Left ventricle myocardium superior (tissue), 1 donor: ENCODE data around the gene NUP107. TPM values are rescaled to one million over a fixed set of nuclear protein-coding genes. Genes with fewer than 3 reads are reported as not detected.

ENCODE experiments used
- ATAC-seq: fragments of 200-7000 bp; cut with Tn5 transposase; one replicate; pipeline ENCODE4 v1.9.1; 2020; ENCODE audit warnings: mild to moderate bottlenecking, moderate library complexity
- DNase-seq: peaks from one replicate; pipeline ENCODE4 v3.0.0-alpha.2; 2020
- intact Hi-C: fragments of 100-400 bp; cut with micrococcal nuclease; formaldehyde crosslinking; loops from one replicate; pipeline ENCODE4 v1.11.0; 2022
- total RNA-seq: library from RNA; stranded (reverse); fragmentation: NEBNext Ultra II Directional; extraction: Animal tissue kit (Norgen Biotek cat#: 25700); gene quantifications from one replicate; pipeline ENCODE4 v1.2.1, GENCODE V29; 2021
- donor health status: DM: no; HTN: yes; CAD: no; lungs with severe emphysema.

NUP107 gene
- total RNA-seq, 1 donor from 2014 or later, result 17.2 TPM

DNA sequence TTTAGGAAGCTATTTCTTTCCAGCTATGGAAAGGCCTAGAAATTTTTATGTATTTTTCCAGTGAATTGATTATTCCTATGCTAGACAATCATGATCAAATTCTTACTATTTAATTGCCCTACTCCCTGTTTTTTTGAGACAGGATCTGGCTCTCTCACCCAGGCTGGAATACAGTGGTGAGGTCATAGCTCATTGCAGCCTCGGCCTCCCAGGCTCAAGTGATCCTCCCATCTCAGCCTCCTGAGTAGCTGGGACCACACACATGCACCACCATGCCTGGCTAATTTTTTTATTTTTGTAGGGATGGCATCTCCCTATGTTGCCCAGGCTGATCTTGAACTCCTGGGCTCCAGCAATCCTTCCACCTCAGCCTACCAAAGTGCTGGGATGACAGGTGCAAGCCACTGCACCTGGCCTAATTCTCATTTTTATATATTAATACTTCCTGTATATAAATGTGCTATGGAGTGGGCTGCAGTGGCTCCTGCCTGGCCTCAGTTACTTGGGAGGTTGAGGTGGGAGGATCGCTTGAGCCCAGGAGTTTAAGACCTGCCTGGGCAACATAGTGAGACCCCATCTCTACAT, 105.2 kb downstream of the NUP107 start:
- intact Hi-C loops, result no loop called here
- no peak for ATAC-seq

DNA sequence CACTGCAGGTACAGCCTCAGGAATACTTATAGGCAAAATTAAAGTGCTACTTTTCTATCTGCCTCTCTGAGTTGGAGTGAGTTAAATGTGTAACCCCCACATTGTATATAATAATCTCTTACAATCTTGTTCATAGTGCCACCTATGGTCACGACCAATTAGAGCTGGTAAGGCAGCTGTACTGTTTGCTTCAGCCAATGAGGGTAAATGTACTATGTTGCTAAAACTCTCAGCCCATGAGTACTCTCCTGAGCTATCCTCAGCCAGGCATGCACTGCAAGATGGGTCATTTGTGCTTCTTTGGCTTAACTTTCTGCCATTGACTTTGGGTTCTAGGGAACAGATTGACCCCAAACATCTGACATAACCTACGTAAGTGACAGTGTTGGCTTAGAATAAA, 106.2 kb downstream of the NUP107 start:
- no peak for ATAC-seq
- intact Hi-C loops, result no loop called here

More for the DNA sequence above, 105.2 kb downstream of the NUP107 start:
- no peak for DNase-seq

DNA sequence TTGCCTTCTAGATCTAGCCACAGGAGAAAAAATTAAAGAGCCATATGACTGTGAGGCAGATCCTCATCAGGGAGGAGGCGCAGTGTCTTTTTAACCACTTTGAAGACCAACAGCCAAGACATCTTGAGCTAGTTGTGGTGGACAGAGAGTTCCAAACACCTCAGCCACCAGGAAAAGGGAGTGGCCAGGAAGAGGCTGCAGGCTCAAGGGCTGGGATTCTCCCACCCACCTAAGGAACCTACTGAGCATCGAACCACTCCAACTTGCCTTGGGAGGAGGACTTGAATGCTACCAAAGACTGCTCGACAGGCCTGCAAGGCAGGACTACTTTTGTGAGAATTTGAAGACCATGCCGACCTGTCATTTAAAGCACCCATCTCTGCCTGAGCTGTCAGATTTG, 106.7 kb downstream of the NUP107 start:
- ATAC-seq, result no peak
- no peak for DNase-seq
- intact Hi-C loops, result no loop called here

More for the DNA sequence above, 106.2 kb downstream of the NUP107 start:
- DNase-seq, result no peak

DNA sequence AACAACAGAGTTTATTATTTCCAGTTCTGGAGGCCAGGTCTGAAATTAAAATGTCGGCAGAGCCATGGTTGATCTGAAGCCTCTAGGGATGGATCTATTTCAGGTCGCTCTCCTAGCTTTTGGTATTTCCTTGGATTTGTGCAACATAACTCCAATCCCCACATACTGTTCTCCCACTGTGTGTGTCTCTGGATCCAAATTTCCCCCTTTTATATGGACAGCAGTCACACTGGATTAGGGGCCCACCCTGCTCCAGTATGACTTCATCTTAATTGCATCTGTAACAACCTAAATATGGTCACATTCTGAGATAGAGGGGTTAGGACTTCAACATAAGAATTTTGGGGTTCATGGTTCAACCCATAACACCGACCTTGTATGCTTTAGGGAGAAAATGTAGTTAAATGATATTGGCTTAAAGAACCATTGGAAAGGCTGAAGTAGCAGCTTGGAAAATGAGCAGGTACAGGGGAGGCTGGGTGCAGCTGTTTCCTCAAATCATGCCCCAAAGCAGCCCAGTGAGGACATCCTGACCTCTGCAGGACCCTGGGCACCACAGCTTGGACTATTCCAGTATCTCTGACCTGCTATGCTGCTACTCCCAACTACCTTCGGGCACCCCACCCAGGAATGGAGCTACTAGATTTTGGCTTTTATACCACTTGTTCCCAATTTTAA, 107.3 kb downstream of the NUP107 start:
- ATAC-seq, result no peak
- intact Hi-C loops, result no loop called here
- DNase-seq, result no peak

DNA sequence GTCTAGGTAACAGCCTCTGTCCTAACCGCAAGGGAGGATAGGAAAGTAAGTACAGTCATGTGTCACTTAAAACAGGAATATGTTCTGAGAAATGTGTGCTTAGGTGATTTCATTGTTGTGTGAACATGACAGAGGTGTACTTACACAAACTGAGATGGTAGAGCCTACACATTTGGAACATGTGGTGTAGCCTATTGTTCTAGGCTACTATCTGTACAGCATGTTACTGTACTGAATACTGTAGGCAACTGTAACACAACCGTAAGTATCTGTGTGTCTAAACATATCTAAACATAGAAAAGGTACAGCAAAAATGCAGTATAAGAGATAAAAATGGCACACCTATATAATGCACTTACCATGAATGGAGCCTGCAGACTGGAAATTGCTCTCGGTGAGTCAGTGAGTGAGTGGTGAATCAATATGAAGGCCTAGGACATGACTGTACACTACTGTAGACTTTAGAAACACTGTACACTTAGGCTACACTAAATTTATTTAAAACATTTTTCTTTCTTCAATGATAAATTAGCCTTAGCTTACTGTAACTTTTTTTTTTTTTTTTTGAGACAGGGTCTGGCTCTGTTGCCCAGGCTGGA, 108.0 kb downstream of the NUP107 start:
- intact Hi-C loops, result no loop called here
- ATAC-seq, result no peak
- no peak for DNase-seq

Other genes starting within 250 kb of the NUP107 start
- gene RAP1B, start 76.1 kb upstream of the NUP107 start, total RNA-seq, result 44.8 TPM
- gene SLC35E3, start 59.2 kb downstream of the NUP107 start, total RNA-seq, result 5.5 TPM
- 37.6 TPM for gene MDM2, start 121.2 kb downstream of the NUP107 start, total RNA-seq
- gene CPM, start 246.2 kb downstream of the NUP107 start, total RNA-seq, result 6.6 TPM